Measurements from ENCODE around the gene COMMD4. TPM values are rescaled to one million over a fixed set of nuclear protein-coding genes. Genes with fewer than 3 reads are reported as not detected.

Gene COMMD4
- total and polyA plus RNA-seq, 2 donors (not counting 3 experiments of a cell fraction or from before 2014, with no cell fraction given) = 114 to 244 TPM

DNA sequence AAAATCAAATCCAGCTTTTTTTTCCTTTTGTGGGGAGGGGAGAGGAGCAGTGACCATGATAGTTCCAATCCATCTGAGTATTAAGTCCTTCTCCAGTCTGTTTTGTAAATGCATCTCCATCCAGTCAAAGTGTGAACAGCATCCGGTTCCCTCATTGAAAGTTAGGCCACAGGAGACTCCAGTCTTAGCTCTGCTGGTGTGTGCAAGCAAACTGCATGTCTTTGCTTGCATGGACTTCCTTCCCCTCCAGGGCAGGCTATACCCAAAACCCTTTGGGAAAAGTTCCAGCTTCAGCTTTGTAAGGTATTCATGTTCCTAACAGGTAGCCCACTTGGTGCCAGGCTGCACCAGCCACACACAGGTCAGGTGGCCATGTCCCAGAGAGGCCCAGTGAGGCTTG lies 35.6 kb downstream of the COMMD4 start:
- Histone ChIP-seq H3K4me3 (replicated peaks in 1 of 3; ENCODE audit: insufficient read depth in 1 of 3, low read depth in 1 of 3, low read length in 3 of 3) (no peak overlapping the region), H2AFZ (ENCODE audit: low read depth, low read length) (no peak overlapping the region), H3K9me1 (replicated peaks; ENCODE audit: control insufficient read depth, extremely low read depth, insufficient read depth, low read length) (no peaks in the 10 kb centered on the region), H3K4me2 (ENCODE audit: insufficient read depth, low read length) (no peak overlapping the region), H4K20me1 (replicated peaks; ENCODE audit: control insufficient read depth, extremely low read depth, insufficient read depth, low read length) (no peaks in the 10 kb centered on the region), H3K9me3 (replicated peaks; ENCODE audit: control insufficient read depth, insufficient read depth, low read length) (no peaks in the 10 kb centered on the region), H3K27ac (ENCODE audit: insufficient read depth, low read depth, low read length) (no peak overlapping the region), H3K9ac (replicated peaks; ENCODE audit: extremely low read depth, insufficient read depth, low read length) (no peak overlapping the region), H3K36me3 (ENCODE audit: control insufficient read depth in 2 of 2, extremely low read depth in 1 of 2, insufficient read depth in 2 of 2, low read length in 2 of 2) (peaks cover 18 to 29% of the 10 kb centered on the region in 2 experiments), H3K79me2 (ENCODE audit: control insufficient read depth, insufficient read depth, low read length) (peaks cover 9% of the 10 kb centered on the region), H3K27me3 (ENCODE audit: control insufficient read depth in 2 of 2, insufficient read depth in 2 of 2, low read length in 2 of 2) (no peaks in the 10 kb centered on the region), H3K4me1 (ENCODE audit: control insufficient read depth, extremely low read depth, insufficient read depth, low read length) (peaks cover 15% of the 10 kb centered on the region)
- dilution Hi-C loops (cut with MboI; ENCODE audit: extremely low pct_ligation_motif_present, low sequenced_read_pairs) = no loop called here
- TF ChIP-seq MYC (IDR thresholded peaks at IDR 0.05; ENCODE audit: low read depth, low read length) (no peak), JUN (IDR thresholded peaks at IDR 0.05; ENCODE audit: borderline replicate concordance, insufficient read depth, insufficient read length, low read depth) (no peak), EZH2 (IDR thresholded peaks at IDR 0.05; ENCODE audit: borderline replicate concordance, low read depth, low read length, severe bottlenecking) (no peak)
- DNase-seq (ENCODE audit: low read depth, low spot score) = no peak
- no peak for FAIRE-seq
- CTCF ChIA-PET = interaction anchor here (1.1 to 1.3 kb wide), 2 partner anchors 8 to 34 kb away, joined by 3 read pairs; no protein-coding TSS in a partner anchor
- intact Hi-C loops (cut with micrococcal nuclease) = no loop called here
- POLR2A ChIA-PET = interaction anchor here (0.6 kb wide), 1 partner anchor 42 kb away, joined by 6 read pairs; no protein-coding TSS in a partner anchor
- BruUV-seq (replicated peaks) = no TSS peak

DNA sequence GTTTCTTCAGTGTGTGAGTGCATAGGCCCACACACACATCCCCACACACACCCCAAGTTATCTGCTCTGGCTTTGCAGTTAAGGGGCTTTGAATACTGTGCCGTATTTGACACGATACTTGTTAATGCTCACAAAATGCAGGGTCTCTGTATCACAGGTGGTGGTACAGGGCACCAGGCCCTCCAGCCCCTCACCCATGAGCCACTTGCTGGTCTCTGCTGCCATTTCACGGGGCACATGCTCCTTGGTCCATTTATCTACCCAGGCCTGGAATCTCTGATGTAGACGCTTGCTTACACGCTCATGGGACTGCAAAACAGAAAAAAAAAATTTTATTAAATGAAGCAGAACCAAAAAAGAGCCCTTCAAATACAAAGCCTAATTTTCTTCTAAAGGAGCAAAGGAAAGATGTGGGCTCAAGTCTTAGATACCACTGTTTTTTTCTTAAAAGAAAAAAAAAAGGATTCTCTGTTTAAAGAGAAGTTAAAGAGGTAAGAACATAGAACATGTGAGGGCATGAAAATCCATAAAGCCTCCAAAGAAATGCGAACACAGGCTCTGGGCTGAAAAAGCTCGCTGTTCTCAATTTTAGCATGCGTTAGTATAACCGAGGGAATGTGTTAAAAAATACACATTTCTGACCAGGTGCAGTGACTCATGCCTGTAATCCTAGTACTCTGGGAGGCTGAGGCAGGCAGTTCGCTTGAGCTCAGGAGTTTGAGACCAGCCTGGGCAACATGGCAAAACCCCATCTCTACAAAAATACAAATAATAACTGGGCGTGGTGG lies 36.2 kb downstream of the COMMD4 start:
- Histone ChIP-seq H3K9me3 (replicated peaks; ENCODE audit: control insufficient read depth, insufficient read depth, low read length) (no peaks in the 10 kb centered on the region), H3K4me2 (ENCODE audit: insufficient read depth, low read length) (no peak overlapping the region), H2AFZ (ENCODE audit: low read depth, low read length) (no peak overlapping the region), H3K36me3 (ENCODE audit: control insufficient read depth in 2 of 2, extremely low read depth in 1 of 2, insufficient read depth in 2 of 2, low read length in 2 of 2) (peaks cover 18 to 26% of the 10 kb centered on the region in 2 experiments), H3K79me2 (ENCODE audit: control insufficient read depth, insufficient read depth, low read length) (peaks cover 9% of the 10 kb centered on the region), H3K9ac (replicated peaks; ENCODE audit: extremely low read depth, insufficient read depth, low read length) (no peak overlapping the region), H3K4me1 (ENCODE audit: control insufficient read depth, extremely low read depth, insufficient read depth, low read length) (peaks cover 15% of the 10 kb centered on the region), H3K9me1 (replicated peaks; ENCODE audit: control insufficient read depth, extremely low read depth, insufficient read depth, low read length) (no peaks in the 10 kb centered on the region), H3K27ac (ENCODE audit: insufficient read depth, low read depth, low read length) (no peak overlapping the region), H4K20me1 (replicated peaks; ENCODE audit: control insufficient read depth, extremely low read depth, insufficient read depth, low read length) (no peaks in the 10 kb centered on the region), H3K4me3 (replicated peaks in 1 of 3; ENCODE audit: insufficient read depth in 1 of 3, low read depth in 1 of 3, low read length in 3 of 3) (no peak overlapping the region), H3K27me3 (ENCODE audit: control insufficient read depth in 2 of 2, insufficient read depth in 2 of 2, low read length in 2 of 2) (no peaks in the 10 kb centered on the region)
- POLR2A ChIA-PET = interaction anchor here (0.7 kb wide), 1 partner anchor 80 kb away, joined by 4 read pairs; the partner anchor contains the start of gene SIN3A
- CTCF ChIA-PET = interaction anchor here (0.5 to 1.3 kb wide), 2 partner anchors 8 to 495 kb away, joined by 3 read pairs; no protein-coding TSS in a partner anchor
- intact Hi-C loops (cut with micrococcal nuclease) (no loop called here), dilution Hi-C loops (cut with MboI; ENCODE audit: extremely low pct_ligation_motif_present, low sequenced_read_pairs) (no loop called here)
- BruUV-seq (replicated peaks) = no TSS peak
- DNase-seq (ENCODE audit: low read depth, low spot score) (no peak), FAIRE-seq (no peak)
- no peak for TF ChIP-seq EZH2 (IDR thresholded peaks at IDR 0.05; ENCODE audit: borderline replicate concordance, low read depth, low read length, severe bottlenecking)
- TF ChIP-seq, protein P1, sequence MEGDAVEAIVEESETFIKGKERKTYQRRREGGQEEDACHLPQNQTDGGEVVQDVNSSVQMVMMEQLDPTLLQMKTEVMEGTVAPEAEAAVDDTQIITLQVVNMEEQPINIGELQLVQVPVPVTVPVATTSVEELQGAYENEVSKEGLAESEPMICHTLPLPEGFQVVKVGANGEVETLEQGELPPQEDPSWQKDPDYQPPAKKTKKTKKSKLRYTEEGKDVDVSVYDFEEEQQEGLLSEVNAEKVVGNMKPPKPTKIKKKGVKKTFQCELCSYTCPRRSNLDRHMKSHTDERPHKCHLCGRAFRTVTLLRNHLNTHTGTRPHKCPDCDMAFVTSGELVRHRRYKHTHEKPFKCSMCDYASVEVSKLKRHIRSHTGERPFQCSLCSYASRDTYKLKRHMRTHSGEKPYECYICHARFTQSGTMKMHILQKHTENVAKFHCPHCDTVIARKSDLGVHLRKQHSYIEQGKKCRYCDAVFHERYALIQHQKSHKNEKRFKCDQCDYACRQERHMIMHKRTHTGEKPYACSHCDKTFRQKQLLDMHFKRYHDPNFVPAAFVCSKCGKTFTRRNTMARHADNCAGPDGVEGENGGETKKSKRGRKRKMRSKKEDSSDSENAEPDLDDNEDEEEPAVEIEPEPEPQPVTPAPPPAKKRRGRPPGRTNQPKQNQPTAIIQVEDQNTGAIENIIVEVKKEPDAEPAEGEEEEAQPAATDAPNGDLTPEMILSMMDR (IDR thresholded peaks at IDR 0.05; ENCODE audit: extremely low read depth in 1 of 2, insufficient read depth in 1 of 2, low read depth in 1 of 2, low read length in 2 of 2) = no peak
- TF ChIP-seq GATA2 (IDR thresholded peaks at IDR 0.05; ENCODE audit: insufficient read depth, insufficient read length, low read depth, low read length) = no peak
- TF ChIP-seq JUN (IDR thresholded peaks at IDR 0.05; ENCODE audit: borderline replicate concordance, insufficient read depth, insufficient read length, low read depth) = no peak
- TF ChIP-seq, protein P2, sequence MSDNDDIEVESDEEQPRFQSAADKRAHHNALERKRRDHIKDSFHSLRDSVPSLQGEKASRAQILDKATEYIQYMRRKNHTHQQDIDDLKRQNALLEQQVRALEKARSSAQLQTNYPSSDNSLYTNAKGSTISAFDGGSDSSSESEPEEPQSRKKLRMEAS (IDR thresholded peaks at IDR 0.05; ENCODE audit: insufficient read depth, insufficient read length) = no peak
- no peak for TF ChIP-seq MYC (IDR thresholded peaks at IDR 0.05; ENCODE audit: low read depth, low read length)
- TF ChIP-seq POLR2A (IDR thresholded peaks at IDR 0.05; ENCODE audit: low read depth, low read length) = no peak
- TF ChIP-seq FOS (IDR thresholded peaks at IDR 0.05; ENCODE audit: borderline replicate concordance, insufficient read depth, low read length) = no peak
- TF ChIP-seq POLR2AphosphoS5 (IDR thresholded peaks at IDR 0.05; ENCODE audit: insufficient read depth, low read depth, low read length) = no peak

Measured in endothelial cell of umbilical vein (primary cell).